Measurements from ENCODE around the gene SLC25A26.
A peak's percentile ranks its signal among the peaks of the same experiment; 100 is the strongest.
"Not testable (repeated sequence)": the region's sequence is repeated elsewhere in the genome, so short reads cannot be mapped to it uniquely, and the experiment has no call there.

SLC25A26 gene

GRCh38 chr3:66270701-66271100 is 49.9 kb downstream of the SLC25A26 start:
- no peak for DNase-seq

- DNase-seq = no peak
These were observed 50.4 kb downstream of the SLC25A26 start for GRCh38 chr3:66271231-66271630.

- DNase-seq = no peak
These were observed 51.2 kb downstream of the SLC25A26 start for GRCh38 chr3:66272016-66272415.

DNA sequence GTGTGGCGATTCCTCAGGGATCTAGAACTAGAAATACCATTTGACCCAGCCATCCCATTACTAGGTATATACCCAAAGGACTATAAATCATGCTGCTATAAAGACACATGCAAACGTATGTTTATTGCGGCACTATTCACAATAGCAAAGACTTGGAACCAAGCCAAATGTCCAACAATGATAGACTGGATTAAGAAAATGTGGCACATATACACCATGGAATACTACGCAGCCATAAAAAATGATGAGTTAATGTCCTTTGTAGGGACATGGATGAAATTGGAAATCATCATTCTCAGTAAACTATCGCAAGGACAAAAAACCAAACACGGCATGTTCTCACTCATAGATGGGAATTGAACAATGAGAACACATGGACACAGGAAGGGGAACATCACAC is 54.0 kb downstream of the SLC25A26 start:
- not testable (repeated sequence) for DNase-seq

DNA sequence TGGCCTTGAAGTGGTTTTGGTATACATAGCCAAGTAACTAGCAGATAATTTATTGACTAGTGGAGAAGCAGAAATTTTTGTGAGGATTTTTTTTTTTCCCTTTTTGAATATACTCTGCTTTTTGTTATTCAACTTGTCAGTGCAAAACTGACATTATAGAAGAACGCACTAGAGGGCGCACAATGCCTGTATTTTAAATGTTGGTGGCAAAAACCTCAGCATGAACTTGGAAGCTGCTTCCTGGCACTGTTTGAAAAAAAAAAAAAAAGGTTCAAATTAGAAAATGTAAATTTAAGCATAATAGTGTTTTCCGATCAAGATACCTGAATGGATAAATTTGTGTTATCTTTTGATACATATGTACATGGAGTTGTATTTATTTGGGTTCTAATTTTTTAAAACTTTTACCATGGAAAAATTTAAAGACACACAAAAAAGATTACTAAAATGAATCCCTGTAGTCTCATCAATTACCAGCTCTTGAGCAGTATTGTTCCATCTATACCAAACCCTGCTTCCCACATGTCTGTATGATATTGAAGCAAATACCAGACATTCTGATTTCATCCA is 56.0 kb downstream of the SLC25A26 start:
- peak; percentile 59 for DNase-seq

DNA sequence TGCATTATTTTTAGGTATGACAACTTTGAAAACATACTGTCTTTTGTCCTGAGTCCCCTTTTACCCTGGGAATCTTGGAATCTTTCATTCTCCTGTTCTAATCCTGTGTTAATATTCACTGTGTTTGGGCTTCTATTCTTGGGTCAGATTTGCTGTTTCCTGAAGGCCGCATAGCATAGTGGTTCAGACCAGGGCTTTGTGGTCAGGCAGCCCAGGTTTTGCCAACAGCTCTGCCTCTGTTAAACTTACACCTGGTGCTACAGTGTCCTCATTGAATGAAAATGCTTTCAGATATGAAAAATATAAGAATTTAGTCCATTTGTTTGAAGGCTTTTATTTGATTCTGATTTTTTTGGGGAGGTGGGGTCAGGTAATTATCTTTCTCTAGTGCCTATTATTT is 58.4 kb downstream of the SLC25A26 start:
- no peak for DNase-seq

DNA sequence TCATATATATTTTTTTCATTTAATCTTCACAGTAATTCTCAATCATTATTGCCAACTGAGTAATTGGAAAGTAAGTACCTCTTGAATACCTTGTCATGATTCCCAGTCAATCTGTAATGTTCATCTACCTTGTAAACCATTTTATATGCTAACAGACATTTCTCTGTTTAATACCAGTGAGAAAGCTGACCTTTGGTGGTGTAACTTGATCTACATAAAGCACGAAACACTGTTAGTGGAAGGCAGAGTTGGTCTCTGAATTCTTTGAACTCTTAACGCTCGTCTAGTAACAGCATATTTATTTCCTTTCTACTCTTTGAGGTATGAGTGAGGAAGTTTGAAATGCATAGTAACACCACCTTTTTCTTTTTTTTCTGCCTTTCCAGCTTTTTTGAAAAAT is 59.5 kb downstream of the SLC25A26 start:
- no peak for DNase-seq

DNA sequence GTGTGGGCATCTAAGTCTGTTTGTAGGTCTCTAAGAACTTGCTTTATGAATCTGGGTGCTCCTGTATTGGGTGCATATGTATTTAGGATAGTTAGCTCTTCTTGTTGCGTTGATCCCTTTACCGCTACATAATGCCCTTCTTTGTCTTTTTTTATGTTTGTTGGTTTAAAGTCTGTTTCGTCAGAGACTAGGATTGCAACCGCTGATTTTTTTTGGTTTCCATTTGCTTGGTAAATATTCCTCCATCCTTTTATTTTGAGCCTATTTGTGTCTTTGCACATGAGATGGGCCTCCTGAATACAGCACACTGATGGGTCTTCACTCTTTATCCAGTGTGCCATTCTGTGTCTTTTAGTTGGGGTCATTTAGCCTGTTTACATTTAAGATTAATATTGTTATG is 71.1 kb downstream of the SLC25A26 start:
- not testable (repeated sequence) for DNase-seq

DNA sequence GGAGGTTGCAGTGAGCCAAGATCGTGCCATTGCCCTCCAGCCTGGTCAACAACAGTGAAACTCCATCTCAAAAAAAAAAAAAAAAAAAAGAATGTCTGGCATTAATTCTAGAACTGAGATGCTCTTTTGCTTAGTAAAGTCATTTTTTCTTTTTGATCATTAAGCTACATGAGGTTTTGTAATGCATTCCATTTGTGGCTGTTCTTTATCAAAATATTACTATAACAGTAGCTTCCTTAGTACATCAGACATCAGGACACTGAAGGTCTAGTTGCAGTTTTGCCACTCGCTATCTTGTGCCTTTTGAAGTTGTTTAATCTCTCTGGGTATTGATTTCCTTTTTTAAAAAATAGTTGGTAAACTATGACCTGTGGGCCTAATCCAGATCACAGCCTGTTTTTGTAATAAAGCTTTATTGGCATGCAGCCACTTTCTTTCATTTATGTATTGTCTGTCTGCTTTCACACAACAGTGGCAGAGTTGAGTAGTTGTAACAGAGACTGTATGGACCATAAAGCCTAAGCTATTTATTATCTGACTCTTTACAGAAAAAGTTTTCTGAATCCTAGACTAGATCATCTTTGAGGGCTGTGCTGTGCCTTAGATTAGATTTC is 76.6 kb downstream of the SLC25A26 start:
- no peak for DNase-seq

DNA sequence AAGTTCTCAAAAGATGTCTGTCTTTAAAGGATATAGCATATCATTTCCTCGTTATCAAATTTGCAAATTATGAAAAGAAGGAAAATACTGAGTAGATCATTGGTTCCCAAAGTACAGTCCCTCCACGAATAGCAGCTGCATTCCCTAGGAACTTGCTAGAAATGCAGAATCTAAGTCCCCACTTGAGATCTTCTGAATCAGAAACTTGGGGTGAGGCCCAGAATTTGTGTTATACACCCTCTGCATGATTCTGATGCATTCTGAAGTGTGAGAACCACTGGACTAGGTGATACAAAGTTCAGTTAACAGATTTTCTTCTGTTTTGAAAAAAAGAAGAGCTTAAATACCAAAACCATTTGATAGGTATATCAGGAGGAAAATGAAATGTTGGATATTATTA is 77.1 kb downstream of the SLC25A26 start:
- DNase-seq = no peak

DNA sequence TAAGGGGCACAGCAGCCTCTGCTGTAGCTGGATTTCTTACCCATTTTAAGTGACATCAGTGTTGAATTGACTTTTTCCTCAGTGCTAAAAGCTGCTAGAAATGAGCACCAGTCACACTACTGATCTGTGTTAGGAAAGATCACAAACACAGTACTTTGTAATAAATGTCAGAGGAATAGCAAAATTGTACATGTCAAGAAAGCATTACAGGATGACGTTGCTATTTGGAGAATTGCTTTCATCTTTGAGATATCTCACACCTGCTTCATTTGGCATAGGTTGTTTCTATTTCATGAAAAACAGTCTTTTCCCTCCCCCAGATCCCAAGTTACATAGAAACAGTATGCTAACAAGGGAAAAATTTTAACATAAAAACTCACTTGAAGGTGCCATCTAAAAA is 77.8 kb downstream of the SLC25A26 start:
- no peak for DNase-seq

DNA sequence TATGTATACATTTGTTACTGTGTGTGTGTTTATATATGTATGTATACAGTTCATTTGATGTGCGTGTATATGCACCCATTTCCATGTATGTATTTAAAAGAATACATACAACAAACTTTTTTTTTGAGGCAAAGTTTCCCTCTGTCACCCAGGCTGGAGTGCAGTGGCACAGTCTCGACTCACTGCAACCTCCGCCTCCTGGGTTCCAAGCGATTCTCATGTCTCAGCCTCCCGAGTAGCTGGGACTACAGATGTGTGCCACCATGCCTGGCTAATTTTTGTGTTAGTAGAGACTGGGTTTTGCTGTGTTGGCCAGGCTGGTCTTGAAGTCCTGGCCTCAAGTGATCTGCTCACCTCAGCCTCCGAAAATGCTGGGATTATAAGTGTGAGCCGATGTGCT is 78.3 kb downstream of the SLC25A26 start:
- not testable (repeated sequence) for DNase-seq

GRCh38 chr3:66299891-66300290 is 79.1 kb downstream of the SLC25A26 start:
- DNase-seq = no peak

DNA sequence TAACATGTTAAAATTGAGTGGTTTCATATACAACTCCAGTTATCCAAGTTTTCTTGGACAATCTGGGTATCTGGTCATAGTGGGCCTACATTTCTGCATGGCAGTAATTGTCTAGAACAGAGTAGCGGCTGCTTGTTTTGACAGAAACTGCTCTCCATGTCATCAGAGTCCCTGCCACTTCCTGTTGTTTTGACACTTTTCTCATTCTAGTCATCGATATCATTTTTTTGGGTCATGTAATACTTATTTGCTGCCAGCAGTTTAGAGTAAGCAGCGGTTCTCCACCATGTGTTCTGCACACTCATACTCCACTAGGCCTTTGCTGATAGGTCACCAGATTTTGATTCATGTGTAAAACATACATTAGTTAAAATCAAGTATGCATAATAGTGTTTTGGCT is 81.5 kb downstream of the SLC25A26 start:
- DNase-seq = no peak

- no peak for DNase-seq
These were observed 82.7 kb downstream of the SLC25A26 start for GRCh38 chr3:66303491-66303901.

- DNase-seq = no peak
These were observed 83.5 kb downstream of the SLC25A26 start for GRCh38 chr3:66304293-66304692.

DNA sequence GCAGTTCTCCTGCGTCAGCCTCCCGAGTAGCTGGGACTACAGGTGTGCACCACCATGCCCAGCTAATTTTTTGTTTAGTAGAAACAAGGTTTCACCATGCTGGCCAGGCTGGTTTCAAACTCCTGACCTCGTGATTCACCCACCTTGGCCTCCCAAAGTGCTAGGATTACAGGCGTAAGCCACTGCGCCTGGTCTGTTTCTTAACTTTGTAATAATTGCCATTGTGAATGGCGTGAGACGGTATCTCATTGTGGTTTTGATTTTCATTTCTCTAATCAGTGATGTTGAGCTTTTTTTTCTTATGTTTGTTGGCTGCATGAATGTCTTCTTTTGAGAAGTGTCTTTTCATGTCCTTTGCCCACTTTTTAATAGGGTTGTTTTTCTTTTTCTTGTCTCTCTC is 85.3 kb downstream of the SLC25A26 start:
- DNase-seq = not testable (repeated sequence)

DNA sequence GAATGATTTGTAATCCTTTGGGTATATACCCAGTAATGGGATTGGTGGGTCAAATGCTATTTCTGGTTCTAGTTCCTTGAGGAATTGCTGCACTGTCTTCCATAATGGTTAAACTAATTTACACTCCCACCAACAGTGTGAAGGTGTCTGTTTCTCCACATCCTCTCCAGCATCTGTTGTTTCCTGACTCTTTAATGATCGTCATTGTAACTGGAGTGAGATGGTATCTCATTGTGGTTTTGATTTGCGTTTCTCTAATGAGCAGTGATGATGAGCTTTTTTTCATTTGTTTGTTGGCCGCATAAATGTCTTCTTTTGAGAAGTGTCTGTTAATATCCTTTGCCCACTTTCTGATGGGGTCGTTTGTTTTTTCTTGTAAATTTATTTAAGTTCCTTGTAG is 86.2 kb downstream of the SLC25A26 start:
- not testable (repeated sequence) for DNase-seq

DNA sequence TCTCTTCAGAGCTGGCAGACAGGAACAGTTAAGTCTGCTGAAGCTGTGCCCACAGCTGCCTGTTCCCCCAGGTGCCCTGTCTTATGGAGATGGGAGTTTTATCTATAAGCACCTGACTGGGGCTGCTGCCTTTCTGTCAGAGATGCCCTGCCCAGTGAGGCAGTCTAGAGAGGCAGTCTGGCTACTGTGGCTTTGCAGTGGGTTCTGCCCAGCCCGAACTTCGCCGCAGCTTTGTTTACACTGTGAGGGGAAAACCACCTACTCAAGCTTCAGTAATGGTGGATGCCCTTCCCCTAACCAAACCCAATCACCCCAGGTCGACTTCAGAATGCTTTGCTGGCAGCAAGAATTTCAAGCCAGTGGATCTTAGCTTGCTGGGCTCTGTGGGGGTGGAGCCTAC is 91.2 kb downstream of the SLC25A26 start:
- DNase-seq = no peak

- no peak for DNase-seq
These were observed 93.7 kb downstream of the SLC25A26 start for GRCh38 chr3:66314455-66314854.

- no peak for DNase-seq
These were observed 97.1 kb downstream of the SLC25A26 start for GRCh38 chr3:66317750-66318376.

DNA sequence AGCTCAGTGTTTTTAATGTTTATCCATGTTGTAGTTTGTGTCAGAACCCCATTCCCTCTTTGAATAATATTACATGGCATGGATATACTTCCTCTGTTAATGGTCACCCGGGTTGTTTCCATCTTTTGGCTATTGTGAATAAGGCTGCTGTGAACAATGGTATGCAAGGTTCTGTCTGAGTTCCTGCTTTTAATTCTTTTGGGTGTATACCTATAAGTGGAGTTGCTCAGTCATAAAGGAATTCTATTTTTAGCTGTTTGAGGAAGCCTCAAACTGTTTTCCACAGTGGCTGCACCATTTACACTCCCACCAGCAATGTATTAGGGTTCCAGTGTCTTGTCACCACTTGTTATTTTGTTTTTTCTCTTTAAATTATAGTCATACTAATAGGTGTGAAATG is 99.6 kb downstream of the SLC25A26 start:
- DNase-seq = peak; percentile 9

- no peak for DNase-seq
These were observed 101.6 kb downstream of the SLC25A26 start for GRCh38 chr3:66322436-66322835.

GRCh38 chr3:66326340-66326739 is 105.5 kb downstream of the SLC25A26 start:
- DNase-seq = no peak

DNA sequence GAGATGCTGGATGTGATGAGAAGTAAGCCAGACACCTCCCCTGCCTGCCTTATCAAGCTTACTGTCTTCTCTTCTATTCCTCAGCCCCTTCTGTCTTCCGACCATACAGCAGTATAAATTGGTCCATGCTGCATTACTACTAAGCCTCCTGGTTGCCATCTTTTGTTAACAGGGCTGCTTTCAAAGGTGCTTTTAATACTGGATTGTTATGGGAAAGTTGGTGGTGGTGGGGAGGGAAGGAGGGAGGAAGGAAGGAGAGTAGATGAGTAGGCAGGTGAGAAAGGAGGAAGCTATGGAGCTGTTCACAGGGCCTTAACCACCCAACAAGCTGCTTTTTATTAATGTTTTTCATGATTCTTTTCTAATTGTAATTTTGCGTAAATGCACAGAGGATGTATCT is 114.9 kb downstream of the SLC25A26 start:
- no peak for DNase-seq
